HG03558 (cell line): ENCODE results near the gene MBLAC2.

Experiments used
- ATAC-seq: cut with Tn5 transposase; IDR thresholded peaks from one replicate; pipeline ENCODE4 v1.9.1; 2021; ENCODE audit warnings: moderate number of reproducible peaks; ENCODE audit not compliant: unreplicated experiment; ENCODE audit errors: extremely low read depth

Gene MBLAC2

DNA sequence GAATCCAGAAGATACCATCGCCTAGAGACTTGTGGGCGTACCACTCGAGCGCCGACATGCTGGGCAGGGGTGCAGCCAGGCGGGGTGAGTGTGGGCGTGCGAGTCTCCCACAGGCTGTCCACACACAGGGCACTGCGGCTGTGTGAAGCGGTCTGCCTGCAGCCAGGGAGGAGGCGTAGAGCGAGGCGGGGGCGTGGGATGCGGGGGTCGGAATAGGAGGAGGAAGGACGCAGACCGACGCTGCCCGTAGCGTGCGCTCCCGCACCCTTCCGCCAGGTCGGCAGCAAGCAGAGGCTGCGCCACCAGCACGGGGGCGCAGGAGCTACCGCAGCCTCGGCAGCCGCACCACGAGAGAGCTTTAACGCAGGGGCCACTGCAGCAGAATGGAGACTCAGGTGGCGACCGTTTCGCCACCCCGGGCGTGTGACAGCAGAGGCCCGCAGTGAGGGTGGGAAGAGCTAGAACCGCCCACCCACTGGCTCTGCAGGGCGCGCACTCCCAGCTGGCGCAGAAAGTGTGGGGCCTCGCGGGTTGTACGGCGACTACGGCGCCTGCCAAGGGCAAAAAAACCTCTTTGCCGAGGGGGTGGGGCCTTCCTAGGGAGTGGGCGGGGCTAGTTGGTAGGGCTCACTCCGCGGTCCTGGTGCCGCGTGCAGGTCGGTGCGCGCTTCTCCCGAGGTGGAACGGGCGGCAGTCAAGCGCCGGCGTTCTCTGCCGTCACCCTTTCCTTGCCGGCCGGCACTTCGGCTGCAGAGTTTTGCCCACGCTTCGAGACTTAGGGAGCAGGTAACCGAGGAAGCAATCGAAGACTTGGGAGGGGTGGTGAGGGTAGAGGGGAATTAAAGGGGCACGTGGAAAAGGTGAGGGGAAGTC, at the start of gene MBLAC2, which contains the start of gene POLR3G:
Gene MBLAC2, minus strand, starts transcription at position 537 of the 873 bp plus-strand sequence. Its CDS starts 479 bp downstream, at position 58.
Gene POLR3G, plus strand, starts transcription at position 630 of the 873 bp plus-strand sequence. CDS start 10,704 bp downstream, outside the sequence.
- peak; percentile 78 for ATAC-seq

DNA sequence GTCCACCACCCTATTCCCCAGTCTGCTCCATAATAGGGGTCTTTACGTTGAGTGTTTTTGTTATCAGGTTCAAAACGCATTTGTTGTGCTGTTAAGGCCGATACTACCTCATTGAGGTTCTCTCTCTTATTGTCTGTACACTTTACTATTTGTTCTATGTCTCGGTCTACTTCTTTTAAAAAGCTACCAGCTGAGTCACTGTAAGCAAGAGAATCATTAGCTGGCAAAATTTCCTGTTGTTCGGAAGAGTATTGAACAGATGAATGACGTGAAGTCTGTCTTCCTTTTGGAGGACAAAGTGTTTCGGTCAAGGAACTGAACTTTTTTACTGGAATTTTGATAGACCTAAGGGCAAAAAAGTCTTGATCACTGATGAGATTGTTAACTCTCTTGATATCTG, 44.5 kb upstream of the MBLAC2 start:
- ATAC-seq = no peak

DNA sequence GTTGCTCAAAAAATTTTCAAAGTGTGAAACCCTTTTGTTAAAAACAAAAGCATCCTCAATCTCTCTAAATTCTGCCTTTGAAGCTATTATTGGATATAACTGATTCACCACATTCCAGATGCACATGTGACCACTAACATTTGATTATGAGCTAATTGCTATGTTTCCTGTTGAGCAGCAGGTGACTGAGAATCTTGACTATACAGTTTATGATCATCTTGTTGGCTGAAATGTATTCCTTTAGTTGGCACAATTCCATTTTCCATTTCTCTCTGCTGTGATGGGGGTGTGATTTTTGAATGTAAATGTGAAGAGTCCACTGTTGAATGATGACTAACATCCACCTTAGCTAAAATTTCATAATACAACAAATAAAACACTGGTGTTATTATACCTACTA, 44.1 kb upstream of the MBLAC2 start:
- no peak for ATAC-seq

DNA sequence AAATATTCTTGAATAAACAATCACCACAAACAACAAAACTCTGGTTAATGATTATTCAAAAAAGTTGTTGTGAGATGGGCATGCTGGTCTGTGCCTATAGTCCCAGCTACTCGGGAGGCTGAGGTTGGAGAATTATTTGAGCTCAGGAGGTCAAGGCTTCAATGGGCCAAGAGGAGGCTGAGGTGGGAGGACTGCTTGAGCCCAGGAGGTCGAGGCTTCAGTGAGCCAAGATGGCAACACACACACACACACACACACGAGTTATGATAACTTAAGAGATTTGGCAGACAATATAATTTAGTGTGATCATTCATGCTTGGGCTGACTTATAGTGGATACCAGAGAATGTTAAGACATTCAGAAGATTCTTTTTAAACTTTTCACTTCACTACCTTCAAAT, 39.9 kb upstream of the MBLAC2 start:
- no peak for ATAC-seq

DNA sequence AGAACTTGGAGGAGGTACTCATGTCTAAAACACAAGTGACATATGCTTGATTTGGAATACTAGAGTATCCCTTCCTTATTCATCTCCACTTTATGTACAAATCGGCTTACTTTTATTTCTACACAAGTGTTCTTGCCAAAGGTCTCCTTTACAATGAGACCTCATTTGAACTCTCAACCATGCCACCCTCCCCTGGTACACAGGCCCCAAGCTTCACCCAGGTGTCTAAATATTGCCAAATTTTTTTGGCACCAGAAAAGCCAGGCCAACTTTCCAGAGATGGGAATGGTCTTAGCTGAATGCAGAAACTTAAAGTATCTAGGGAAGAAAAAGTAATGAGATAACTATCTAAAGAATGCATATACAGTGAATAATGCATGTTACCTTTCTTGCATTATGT, 35.9 kb upstream of the MBLAC2 start:
- ATAC-seq = no peak

DNA sequence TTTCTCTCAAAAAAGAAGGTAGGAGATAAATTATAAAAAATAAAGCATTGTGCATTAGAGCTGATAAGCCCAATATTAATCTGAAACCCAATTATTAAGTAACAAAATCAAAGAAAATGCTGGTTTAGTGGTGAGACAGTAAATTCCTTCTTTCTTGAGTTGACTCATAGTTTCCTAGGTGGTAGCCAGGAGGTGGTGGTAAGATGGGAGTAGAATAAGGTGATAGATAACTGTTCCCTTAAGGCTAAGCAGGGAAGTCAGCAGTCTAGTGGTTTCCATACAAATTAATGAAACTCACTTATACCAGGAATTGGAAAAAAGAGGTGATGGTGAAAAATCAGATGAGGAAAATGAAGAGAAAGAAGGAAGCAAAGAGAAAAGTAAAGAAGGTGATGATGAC, 31.6 kb upstream of the MBLAC2 start:
- no peak for ATAC-seq

DNA sequence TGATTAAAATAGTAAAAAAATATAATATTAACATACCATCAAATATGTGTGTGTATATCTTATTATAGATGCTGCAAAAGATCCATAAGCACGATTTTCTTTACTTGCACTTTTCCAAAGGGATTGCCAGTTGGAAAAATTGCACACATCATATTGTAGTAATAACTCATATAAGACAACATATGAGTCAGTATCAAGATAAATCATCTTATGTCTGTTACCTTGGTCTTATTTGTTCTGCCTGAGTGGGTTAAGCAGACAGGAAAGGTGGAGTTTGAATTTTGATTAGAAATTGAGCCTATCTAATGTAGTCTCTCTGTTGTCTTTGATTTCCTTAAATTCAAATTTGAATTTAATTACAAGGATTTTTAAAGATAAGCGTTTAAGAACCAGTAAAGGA, 30.2 kb upstream of the MBLAC2 start:
- no peak for ATAC-seq

DNA sequence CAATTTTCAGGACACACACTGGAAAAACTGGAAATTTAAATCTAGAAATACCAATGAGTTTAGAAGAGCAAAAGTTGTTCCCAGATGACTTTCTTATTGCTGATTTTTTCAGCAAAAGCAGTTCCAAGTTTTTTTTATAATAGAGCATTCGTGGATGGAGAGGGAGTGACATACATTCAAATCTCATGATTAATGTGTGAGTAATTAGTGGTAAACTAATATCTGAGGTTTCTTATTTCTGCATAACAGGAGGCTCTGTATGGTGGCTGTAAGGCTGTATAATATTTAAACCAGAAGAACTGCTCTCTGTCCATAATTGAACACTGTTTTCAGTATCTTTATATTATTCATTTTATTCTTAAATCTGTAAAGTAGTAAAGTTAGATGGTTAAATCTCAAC, 29.0 kb upstream of the MBLAC2 start:
- no peak for ATAC-seq

DNA sequence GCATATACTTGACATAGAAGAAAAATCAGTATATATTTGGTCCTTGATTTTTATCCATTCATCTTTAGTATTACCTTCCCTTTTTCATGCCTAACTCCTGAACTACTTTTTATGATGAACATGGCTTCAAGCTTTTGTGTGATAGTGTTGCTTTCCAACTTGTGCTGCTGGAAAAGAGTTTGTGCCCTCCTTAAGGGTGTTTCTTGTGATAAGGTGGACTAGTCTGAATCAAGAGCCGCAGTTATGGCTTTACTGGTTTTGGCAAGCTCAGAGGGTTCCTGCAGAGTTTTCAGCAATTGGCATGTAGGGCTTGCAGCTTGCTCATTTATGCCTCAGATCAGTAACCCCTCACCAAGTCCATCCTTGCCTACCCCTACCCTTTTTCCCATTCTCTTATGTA, 20.6 kb upstream of the MBLAC2 start:
- no peak for ATAC-seq

DNA sequence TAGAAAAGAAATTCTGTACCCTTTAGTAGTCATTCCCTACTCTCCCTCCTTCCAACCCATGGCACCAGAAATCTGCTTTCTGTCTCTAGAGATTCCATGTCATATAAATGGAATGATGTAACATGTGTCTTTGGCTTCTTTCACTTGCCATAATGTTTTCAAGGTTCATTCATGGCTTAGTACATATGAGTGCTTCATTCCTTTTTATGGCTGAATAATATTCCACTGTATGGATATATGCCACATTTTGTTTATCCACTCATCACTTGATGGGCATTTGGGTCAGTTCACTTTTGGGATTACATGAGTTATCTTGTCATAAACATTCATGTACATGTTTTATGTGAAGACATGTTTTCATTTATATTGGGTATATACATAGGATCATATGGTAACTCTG, 19.5 kb upstream of the MBLAC2 start:
- ATAC-seq = no peak

DNA sequence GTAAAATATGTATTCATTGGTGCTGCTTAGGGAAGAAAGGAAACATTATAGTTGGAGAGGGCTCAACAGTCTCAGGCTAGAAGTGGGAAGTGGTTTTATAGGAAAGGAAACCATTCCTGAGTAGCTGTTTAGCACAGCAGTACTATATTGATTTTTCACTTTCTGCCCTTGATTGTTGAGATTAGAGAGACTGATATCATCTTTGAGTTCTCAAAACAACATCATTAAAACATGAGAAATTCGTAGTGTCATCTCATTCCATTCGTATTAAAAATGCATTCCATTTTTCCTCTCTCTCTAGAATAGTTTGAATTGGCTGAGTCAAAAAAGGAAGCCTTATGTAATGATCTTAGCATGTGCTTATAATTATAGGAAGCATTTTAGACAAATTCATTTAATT, 14.2 kb upstream of the MBLAC2 start:
- no peak for ATAC-seq

DNA sequence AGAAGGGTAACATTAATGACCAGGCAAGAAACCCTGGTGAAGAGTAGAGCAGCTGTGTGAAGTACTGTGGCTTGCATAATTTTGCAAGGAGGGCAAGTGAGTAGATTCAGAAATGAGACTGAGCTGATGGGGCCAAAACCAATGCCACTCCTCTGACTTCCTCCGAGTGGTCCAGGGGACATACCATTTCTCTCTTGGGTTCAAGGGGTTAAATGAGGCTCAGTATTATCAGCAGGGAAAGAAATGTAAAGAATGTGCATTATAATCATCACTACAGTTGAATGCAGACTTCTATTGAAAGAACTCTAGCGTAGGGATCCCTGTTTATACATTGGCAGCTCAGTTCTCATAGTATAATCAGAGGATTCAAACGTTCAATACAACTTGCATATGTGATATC, 10.0 kb upstream of the MBLAC2 start:
- no peak for ATAC-seq

DNA sequence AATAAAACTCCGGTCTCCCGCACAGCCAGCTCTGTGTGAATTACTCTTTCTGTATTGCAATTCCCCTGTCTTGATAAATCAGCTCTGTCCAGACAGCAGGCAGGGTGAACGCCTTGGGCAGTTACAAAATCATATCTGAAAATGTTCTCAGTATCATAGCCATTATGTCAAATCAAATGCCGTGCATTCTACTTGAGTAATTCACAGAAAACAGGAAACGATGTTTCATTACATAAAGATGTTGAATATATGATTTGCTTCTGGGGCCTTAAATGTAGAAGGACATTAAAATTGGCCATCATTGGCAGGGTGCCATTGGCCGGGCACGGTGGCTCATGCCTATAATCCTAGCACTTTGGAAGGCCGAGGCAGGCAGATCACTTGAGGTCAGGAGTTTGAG, 8.6 kb upstream of the MBLAC2 start:
- ATAC-seq = no peak

DNA sequence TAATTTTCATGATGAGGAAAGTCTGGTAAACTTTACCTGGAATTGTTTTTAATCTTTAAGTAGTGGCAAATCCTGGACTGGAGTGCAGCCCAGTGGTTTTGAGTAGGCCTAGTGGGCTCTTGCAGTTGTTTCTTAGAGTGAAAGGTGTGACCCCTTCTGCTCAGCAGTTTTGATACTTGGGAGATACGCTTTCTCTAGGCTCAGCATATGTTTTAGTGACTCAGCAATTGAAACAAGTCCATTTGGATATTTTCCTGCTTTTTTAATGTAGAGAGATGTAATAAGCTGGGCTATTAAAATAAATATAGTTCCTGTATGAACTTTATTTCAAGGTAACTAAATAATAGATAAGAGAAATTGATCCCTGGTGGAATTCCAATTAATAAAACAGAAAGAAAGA, 6.1 kb upstream of the MBLAC2 start:
- ATAC-seq = no peak

DNA sequence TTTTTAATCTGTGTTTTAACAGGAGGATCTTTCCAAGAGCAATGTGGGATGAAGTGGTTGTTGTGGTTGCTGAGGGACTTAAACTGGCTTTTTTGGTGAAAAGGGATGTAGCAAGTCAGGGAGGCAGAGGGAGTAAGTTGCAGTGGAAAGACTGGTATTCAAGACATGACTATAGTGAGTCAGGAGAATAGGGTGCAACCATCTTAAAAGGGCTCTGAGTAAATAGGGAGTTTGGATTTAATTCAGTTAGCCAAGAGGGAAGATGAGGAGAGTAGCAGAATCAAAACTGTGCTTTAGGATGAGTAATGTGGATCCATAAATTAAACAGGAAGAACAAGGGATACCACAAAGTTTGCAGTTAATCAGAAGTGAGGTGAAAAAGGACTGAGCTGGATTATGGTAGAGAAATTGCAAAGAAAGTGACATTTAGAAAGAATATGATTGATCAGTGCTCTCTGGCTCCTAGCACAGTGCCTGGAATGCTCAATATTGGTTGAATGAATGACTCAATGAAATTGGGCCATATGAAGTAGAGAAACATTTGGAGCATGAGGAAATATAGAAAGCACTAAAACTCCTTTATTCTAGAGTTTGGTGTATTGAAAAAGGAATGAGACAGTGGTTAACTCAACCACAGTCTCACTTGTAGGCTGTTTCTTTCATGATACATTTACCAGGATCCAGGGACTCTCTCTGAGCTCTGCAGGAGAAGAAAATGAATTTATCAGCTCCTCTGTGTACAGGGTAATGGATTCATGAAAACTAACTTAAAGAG, 5.2 kb upstream of the MBLAC2 start:
- no peak for ATAC-seq

DNA sequence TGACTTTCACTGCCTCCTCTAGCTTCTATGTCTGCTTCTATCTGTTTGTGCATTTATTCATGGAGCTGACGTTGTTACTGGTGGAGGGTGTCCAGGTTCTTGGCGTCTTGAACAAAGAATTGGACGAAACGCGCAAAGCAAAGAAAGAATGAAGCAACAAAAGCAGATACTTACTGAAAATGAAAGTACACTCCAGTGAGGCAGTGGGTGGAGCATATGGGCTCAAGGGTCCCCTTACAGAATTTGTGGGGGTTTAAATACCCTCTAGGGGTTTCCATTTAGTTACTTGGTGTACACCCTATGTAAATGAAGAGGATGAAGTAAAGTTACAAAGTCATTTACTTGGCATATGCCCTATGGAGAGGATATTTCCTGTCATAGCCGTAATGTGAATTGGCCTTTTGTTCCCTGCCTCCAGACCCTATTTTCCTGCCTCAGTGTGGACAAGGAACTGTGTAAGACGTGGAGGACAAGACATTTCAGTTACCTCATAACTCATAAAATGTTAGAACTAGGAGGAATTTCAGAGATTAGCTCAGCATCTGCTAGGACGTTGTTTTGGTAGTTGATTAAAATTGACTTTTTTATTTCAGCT, 3.1 kb upstream of the MBLAC2 start:
- ATAC-seq = no peak

DNA sequence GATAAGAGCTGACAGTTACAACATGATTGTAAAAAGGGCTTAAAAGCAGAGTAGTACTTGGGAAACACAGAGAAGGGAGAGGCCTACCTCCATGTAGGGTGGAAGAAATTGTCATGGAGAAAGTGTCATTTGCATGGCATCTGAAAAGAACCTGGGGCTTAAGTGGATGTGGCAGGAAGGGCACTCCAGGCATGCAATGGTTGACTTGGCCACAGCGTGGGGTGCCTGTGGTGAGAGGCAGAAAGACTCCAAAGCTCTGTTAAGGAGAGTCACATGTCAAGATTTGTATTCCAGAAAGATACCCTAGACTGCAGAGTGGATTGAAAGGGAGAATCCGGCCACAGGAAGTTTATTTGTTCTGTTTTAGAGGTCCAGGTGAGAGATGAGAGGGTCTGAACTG, 2.5 kb upstream of the MBLAC2 start:
- ATAC-seq = no peak

DNA sequence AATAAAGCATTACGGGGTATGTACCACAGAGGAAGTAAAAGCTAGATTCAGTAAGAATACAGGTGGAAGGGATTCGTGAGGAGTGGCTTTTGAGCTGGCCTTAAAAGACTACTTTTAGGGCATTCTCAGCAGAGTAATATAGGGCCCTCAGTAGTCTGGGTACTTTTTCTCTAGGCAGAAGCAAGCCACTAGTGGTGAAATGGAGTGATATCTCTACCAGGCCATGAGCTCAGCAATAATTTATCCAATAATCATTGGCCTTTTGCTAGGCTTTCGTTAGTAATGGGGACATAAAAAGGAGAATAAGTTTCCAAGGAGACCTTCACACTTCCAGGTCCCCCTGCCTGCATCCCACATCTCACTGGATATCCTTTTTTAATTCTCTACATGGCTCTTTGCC, 1.8 kb upstream of the MBLAC2 start:
- no peak for ATAC-seq

DNA sequence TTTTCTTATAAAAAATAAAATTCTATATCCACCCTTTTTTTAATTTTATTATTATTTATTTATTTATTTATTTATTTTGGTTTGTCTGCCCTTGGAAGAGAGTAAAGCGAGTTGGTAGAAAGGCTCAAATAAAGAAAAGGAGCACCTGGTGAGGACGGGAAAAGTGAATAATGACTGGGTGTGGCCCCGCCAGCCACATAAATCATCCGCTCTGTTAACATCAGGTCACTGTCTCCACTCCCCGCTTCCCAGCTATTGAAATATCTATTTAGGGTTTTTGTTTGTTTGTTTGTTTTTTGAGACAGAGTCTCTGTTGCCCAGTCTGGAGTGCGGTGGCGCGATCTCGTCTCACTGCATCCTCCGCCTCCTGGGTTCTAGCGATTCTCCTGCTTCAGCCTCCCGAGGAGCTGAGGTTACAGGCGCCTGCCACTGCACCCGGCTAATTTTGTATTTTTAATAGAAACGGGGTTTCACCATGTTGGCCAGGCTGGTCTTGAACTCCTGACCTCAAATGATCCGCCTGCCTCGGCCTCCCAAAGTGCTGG, 937 bp upstream of the MBLAC2 start:
- ATAC-seq = no peak

DNA sequence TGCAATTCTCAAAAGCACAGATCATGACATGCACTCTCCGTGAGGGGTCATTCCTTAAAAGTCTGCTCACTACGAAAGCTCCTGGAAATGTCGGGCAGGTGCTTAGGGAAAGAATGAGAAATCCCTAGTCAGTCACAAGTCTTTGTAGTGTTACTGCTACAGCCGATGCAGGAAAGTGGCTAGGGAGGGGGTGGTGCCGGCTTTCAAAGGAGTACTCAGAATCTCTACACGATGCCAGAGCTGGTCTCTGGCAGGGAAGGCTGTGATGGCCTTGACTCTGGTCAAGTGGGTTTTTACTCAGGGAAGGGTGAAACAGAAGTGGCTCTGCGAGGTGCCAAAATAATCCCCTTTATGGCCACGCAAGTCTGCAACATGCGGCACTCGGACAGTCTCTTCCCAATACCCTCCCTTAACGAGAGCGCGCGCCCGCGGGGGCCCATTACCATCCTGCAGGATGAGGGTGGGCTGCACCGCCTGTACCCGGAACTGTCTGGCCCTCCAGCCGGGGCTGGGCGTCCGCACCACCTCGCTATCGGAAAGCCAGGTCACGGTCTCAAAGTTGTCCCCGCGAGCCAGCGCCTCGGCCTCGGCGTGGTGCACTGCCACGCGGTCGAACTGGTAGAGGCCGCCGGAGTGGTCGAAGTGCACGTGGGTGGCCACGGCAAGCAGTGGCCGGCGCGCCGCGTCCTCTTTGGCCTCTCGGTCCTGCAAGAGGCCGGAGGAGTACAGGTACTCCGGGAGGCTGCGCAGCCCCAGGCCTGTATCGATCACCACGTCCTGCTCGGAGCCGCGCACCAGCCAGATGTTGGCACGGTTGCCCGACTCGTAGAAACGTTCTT, 956 bp downstream of the MBLAC2 start:
- ATAC-seq = peak; percentile 1
